ENCODE data around the gene ADAMTS1. TPM values are rescaled to one million over a fixed set of nuclear protein-coding genes. Genes with fewer than 3 reads are reported as not detected.

The ADAMTS1 gene
- total and polyA plus RNA-seq, 4 donors = 6.9 to 83.2 (median 15.7) TPM

GRCh38 chr21:26847002-26847401, 1.8 kb upstream of the ADAMTS1 start:
- no peaks in the 10 kb centered on the region for H3K9me3 ChIP-seq (ENCODE audit: control insufficient read depth, insufficient read depth, low read length)
- peak in 1 of 6 donors; percentile 34 for DNase-seq (ENCODE audit: low read depth in 4 of 6, low spot score in 6 of 6)
- H3K4me3 ChIP-seq (ENCODE audit: low read depth, low read length) = peak overlapping the region; percentile 91
- H3K27me3 ChIP-seq (ENCODE audit: control insufficient read depth, insufficient read depth, low read length) = peaks cover 6% of the 10 kb centered on the region
- WGBS (ENCODE audit: insufficient coverage) = 18% methylated on average over 12 of the region's 13 CpGs
- no peaks in the 10 kb centered on the region for H3K36me3 ChIP-seq (ENCODE audit: control insufficient read depth, insufficient read depth, low read length)
- peaks cover 38% of the 10 kb centered on the region for H3K4me1 ChIP-seq (ENCODE audit: control insufficient read depth, insufficient read depth, low read length)
- H3K27ac ChIP-seq (ENCODE audit: low read depth, low read length) = peak overlapping the region; percentile 99

GRCh38 chr21:26846036-26846931, 1.1 kb upstream of the ADAMTS1 start:
- Histone ChIP-seq H3K27ac (ENCODE audit: low read depth, low read length) (peak overlapping the region; percentile 99), H3K27me3 (ENCODE audit: control insufficient read depth, insufficient read depth, low read length) (peaks cover 6% of the 10 kb centered on the region)
- DNase-seq (ENCODE audit: low read depth in 4 of 6, low spot score in 6 of 6) = peak in 3 of 6 donors; percentile 70 to 88 (median 81)

GRCh38 chr21:26845759-26846035, 488 bp upstream of the ADAMTS1 start:
- peak overlapping the region; percentile 99 for H3K27ac ChIP-seq (ENCODE audit: low read depth, low read length)
- 0% methylated on average over 3 of the region's 7 CpGs for WGBS (ENCODE audit: insufficient coverage)
- peak in 1 of 6 donors; percentile 50 for DNase-seq (ENCODE audit: low read depth in 4 of 6, low spot score in 6 of 6)
- peaks cover 6% of the 10 kb centered on the region for H3K27me3 ChIP-seq (ENCODE audit: control insufficient read depth, insufficient read depth, low read length)
- peaks cover 38% of the 10 kb centered on the region for H3K4me1 ChIP-seq (ENCODE audit: control insufficient read depth, insufficient read depth, low read length)
- no peaks in the 10 kb centered on the region for H3K9me3 ChIP-seq (ENCODE audit: control insufficient read depth, insufficient read depth, low read length)
- H3K36me3 ChIP-seq (ENCODE audit: control insufficient read depth, insufficient read depth, low read length) = no peaks in the 10 kb centered on the region
- peak overlapping the region; percentile 91 for H3K4me3 ChIP-seq (ENCODE audit: low read depth, low read length)

More at GRCh38 chr21:26846036-26846931, 1.1 kb upstream of the ADAMTS1 start:
- peak overlapping the region; percentile 91 for H3K4me3 ChIP-seq (ENCODE audit: low read depth, low read length)
- H3K9me3 ChIP-seq (ENCODE audit: control insufficient read depth, insufficient read depth, low read length) = no peaks in the 10 kb centered on the region
- no peaks in the 10 kb centered on the region for H3K36me3 ChIP-seq (ENCODE audit: control insufficient read depth, insufficient read depth, low read length)
- peaks cover 38% of the 10 kb centered on the region for H3K4me1 ChIP-seq (ENCODE audit: control insufficient read depth, insufficient read depth, low read length)
- WGBS (ENCODE audit: insufficient coverage) = 0% methylated on average over 36 of the region's 50 CpGs

- 0% methylated on average over 96 of the region's 96 CpGs for WGBS (ENCODE audit: insufficient coverage)
- peak in 2 of 6 donors; percentile 71 to 77 for DNase-seq (ENCODE audit: low read depth in 4 of 6, low spot score in 6 of 6)
- peak overlapping the region; percentile 91 for H3K4me3 ChIP-seq (ENCODE audit: low read depth, low read length)
- no peaks in the 10 kb centered on the region for H3K9me3 ChIP-seq (ENCODE audit: control insufficient read depth, insufficient read depth, low read length)
- H3K4me1 ChIP-seq (ENCODE audit: control insufficient read depth, insufficient read depth, low read length) = peaks cover 38% of the 10 kb centered on the region
- H3K36me3 ChIP-seq (ENCODE audit: control insufficient read depth, insufficient read depth, low read length) = peaks cover 5% of the 10 kb centered on the region
- peak overlapping the region; percentile 99 for H3K27ac ChIP-seq (ENCODE audit: low read depth, low read length)
- peaks cover 6% of the 10 kb centered on the region for H3K27me3 ChIP-seq (ENCODE audit: control insufficient read depth, insufficient read depth, low read length)
Observed at GRCh38 chr21:26844258-26845065, 747 bp downstream of the ADAMTS1 start.

GRCh38 chr21:26843933-26844257, 1.3 kb downstream of the ADAMTS1 start:
- H3K4me1 ChIP-seq (ENCODE audit: control insufficient read depth, insufficient read depth, low read length) = peaks cover 38% of the 10 kb centered on the region
- peak overlapping the region; percentile 99 for H3K27ac ChIP-seq (ENCODE audit: low read depth, low read length)
- peaks cover 5% of the 10 kb centered on the region for H3K36me3 ChIP-seq (ENCODE audit: control insufficient read depth, insufficient read depth, low read length)
- H3K4me3 ChIP-seq (ENCODE audit: low read depth, low read length) = peak overlapping the region; percentile 91
- peaks cover 6% of the 10 kb centered on the region for H3K27me3 ChIP-seq (ENCODE audit: control insufficient read depth, insufficient read depth, low read length)
- WGBS (ENCODE audit: insufficient coverage) = 0% methylated on average over 3 of the region's 11 CpGs
- DNase-seq (ENCODE audit: low read depth in 4 of 6, low spot score in 6 of 6) = peak in 1 of 6 donors; percentile 56
- no peaks in the 10 kb centered on the region for H3K9me3 ChIP-seq (ENCODE audit: control insufficient read depth, insufficient read depth, low read length)

GRCh38 chr21:26842974-26843932, 2.0 kb downstream of the ADAMTS1 start:
- peaks cover 5% of the 10 kb centered on the region for H3K36me3 ChIP-seq (ENCODE audit: control insufficient read depth, insufficient read depth, low read length)
- 2% methylated on average over 27 of the region's 35 CpGs for WGBS (ENCODE audit: insufficient coverage)
- peaks cover 6% of the 10 kb centered on the region for H3K27me3 ChIP-seq (ENCODE audit: control insufficient read depth, insufficient read depth, low read length)
- peak overlapping the region; percentile 99 for H3K27ac ChIP-seq (ENCODE audit: low read depth, low read length)
- no peaks in the 10 kb centered on the region for H3K9me3 ChIP-seq (ENCODE audit: control insufficient read depth, insufficient read depth, low read length)
- H3K4me3 ChIP-seq (ENCODE audit: low read depth, low read length) = peak overlapping the region; percentile 91
- peaks cover 38% of the 10 kb centered on the region for H3K4me1 ChIP-seq (ENCODE audit: control insufficient read depth, insufficient read depth, low read length)
- peak in 5 of 6 donors; percentile 67 to 95 (median 74) for DNase-seq (ENCODE audit: low read depth in 4 of 6, low spot score in 6 of 6)

GRCh38 chr21:26842300-26842699, 2.9 kb downstream of the ADAMTS1 start:
- WGBS (ENCODE audit: insufficient coverage) = 78% methylated on average over 10 of the region's 11 CpGs
- no peak for DNase-seq (ENCODE audit: low read depth in 4 of 6, low spot score in 6 of 6)
- no peak overlapping the region for H3K4me3 ChIP-seq (ENCODE audit: low read depth, low read length)
- peaks cover 5% of the 10 kb centered on the region for H3K36me3 ChIP-seq (ENCODE audit: control insufficient read depth, insufficient read depth, low read length)
- H3K9me3 ChIP-seq (ENCODE audit: control insufficient read depth, insufficient read depth, low read length) = no peaks in the 10 kb centered on the region
- peaks cover 38% of the 10 kb centered on the region for H3K4me1 ChIP-seq (ENCODE audit: control insufficient read depth, insufficient read depth, low read length)
- H3K27me3 ChIP-seq (ENCODE audit: control insufficient read depth, insufficient read depth, low read length) = peaks cover 6% of the 10 kb centered on the region
- H3K27ac ChIP-seq (ENCODE audit: low read depth, low read length) = peak overlapping the region; percentile 99

- peaks cover 5% of the 10 kb centered on the region for H3K36me3 ChIP-seq (ENCODE audit: control insufficient read depth, insufficient read depth, low read length)
- H3K27ac ChIP-seq (ENCODE audit: low read depth, low read length) = no peak overlapping the region
- H3K9me3 ChIP-seq (ENCODE audit: control insufficient read depth, insufficient read depth, low read length) = no peaks in the 10 kb centered on the region
- H3K4me1 ChIP-seq (ENCODE audit: control insufficient read depth, insufficient read depth, low read length) = peaks cover 30% of the 10 kb centered on the region
- H3K27me3 ChIP-seq (ENCODE audit: control insufficient read depth, insufficient read depth, low read length) = no peaks in the 10 kb centered on the region
- H3K4me3 ChIP-seq (ENCODE audit: low read depth, low read length) = no peak overlapping the region
- DNase-seq (ENCODE audit: low read depth in 4 of 6, low spot score in 6 of 6) = peak in 2 of 6 donors; percentile 40 to 51
- WGBS (ENCODE audit: insufficient coverage) = 67% methylated on average over 2 of the region's 7 CpGs
Observed at GRCh38 chr21:26840912-26841311, 4.3 kb downstream of the ADAMTS1 start.

GRCh38 chr21:26840201-26840600, 5.0 kb downstream of the ADAMTS1 start:
- Histone ChIP-seq H3K36me3 (ENCODE audit: control insufficient read depth, insufficient read depth, low read length) (peaks cover 5% of the 10 kb centered on the region), H3K4me3 (ENCODE audit: low read depth, low read length) (no peak overlapping the region), H3K27me3 (ENCODE audit: control insufficient read depth, insufficient read depth, low read length) (no peaks in the 10 kb centered on the region), H3K4me1 (ENCODE audit: control insufficient read depth, insufficient read depth, low read length) (peaks cover 23% of the 10 kb centered on the region), H3K27ac (ENCODE audit: low read depth, low read length) (no peak overlapping the region), H3K9me3 (ENCODE audit: control insufficient read depth, insufficient read depth, low read length) (no peaks in the 10 kb centered on the region)
- no peak for DNase-seq (ENCODE audit: low read depth in 4 of 6, low spot score in 6 of 6)
- 88% methylated on average over 5 of the region's 10 CpGs for WGBS (ENCODE audit: insufficient coverage)
